GM23338 (cell line): Measurements from ENCODE around the gene PARP9. TPM values are rescaled to one million over a fixed set of nuclear protein-coding genes. Genes with fewer than 3 reads are reported as not detected.

Experiments used
- ATAC-seq: fragments of 200-7000 bp; cut with Tn5 transposase; 3 replicates; pipeline ENCODE4 v1.9.1; 2020
- DNase-seq: peaks from one replicate; pipeline ENCODE4 v3.0.0-alpha.2; 2015; ENCODE audit warnings: low spot score
- H2AFZ ChIP-seq: fragments of 200-600 bp; sonication (generic); 2 replicates; pipeline ENCODE4 v1.8.0; 2016; ENCODE audit warnings: antibody characterized with exemption, mild to moderate bottlenecking, moderate library complexity
- H3F3A ChIP-seq: fragments of 200-600 bp; sonication (generic); replicated peaks from 2 replicates; pipeline ENCODE4 v1.8.0; 2017; ENCODE audit warnings: antibody characterized with exemption, mixed run types, low read depth
- H3K27ac ChIP-seq: fragments of 200-600 bp; sonication (generic); 2 replicates; pipeline ENCODE4 v1.6.1; 2016; ENCODE audit warnings: low read depth
- H3K27me3 ChIP-seq: fragments of 200-600 bp; sonication (generic); 2 replicates; pipeline ENCODE4 v1.8.0; 2016; ENCODE audit warnings: mild to moderate bottlenecking, mixed run types, moderate library complexity; ENCODE audit not compliant: insufficient read depth
- H3K36me3 ChIP-seq: fragments of 200-600 bp; sonication (generic); 2 replicates; pipeline ENCODE4 v1.8.0; 2016; ENCODE audit warnings: mild to moderate bottlenecking; ENCODE audit not compliant: insufficient read depth
- H3K4me1 ChIP-seq: fragments of 200-600 bp; sonication (generic); 2 replicates; pipeline ENCODE4 v1.8.0; 2016; ENCODE audit warnings: mild to moderate bottlenecking, moderate library complexity; ENCODE audit not compliant: insufficient read depth
- H3K4me2 ChIP-seq: fragments of 200-600 bp; sonication (generic); 2 replicates; pipeline ENCODE4 v1.7.1; 2017; ENCODE audit warnings: mixed run types
- H3K4me3 ChIP-seq: fragments of 200-600 bp; sonication (generic); 2 replicates; pipeline ENCODE4 v1.6.1; 2016; ENCODE audit warnings: mixed run types
- H3K79me2 ChIP-seq: fragments of 200-600 bp; sonication (generic); replicated peaks from 2 replicates; pipeline ENCODE4 v1.8.0; 2017; ENCODE audit warnings: mild to moderate bottlenecking; ENCODE audit not compliant: insufficient read depth
- H3K9me2 ChIP-seq: fragments of 200-600 bp; sonication (generic); 2 replicates; pipeline ENCODE4 v1.8.0; 2017; ENCODE audit not compliant: insufficient read depth
- H4K20me1 ChIP-seq: fragments of 200-600 bp; sonication (generic); replicated peaks from 2 replicates; pipeline ENCODE4 v1.8.0; 2017; ENCODE audit warnings: mild to moderate bottlenecking; ENCODE audit not compliant: insufficient read depth
- H3K27ac Mint-ChIP-seq: 2 replicates; pipeline ENCODE4 v1.8.0; 2020; ENCODE audit warnings: inconsistent platforms, mild to moderate bottlenecking, moderate library complexity, mixed read lengths
- H3K27me3 Mint-ChIP-seq: 3 replicates; pipeline ENCODE4 v1.8.0; 2022; ENCODE audit warnings: low read depth, mild to moderate bottlenecking, moderate library complexity, mixed read lengths, inconsistent platforms; ENCODE audit not compliant: insufficient read depth, poor library complexity
- H3K36me3 Mint-ChIP-seq: 3 replicates; pipeline ENCODE4 v1.8.0; 2021; ENCODE audit warnings: low read depth, mild to moderate bottlenecking, inconsistent platforms, moderate library complexity, mixed read lengths
- H3K4me1 Mint-ChIP-seq: 3 replicates; pipeline ENCODE4 v1.8.0; 2020; ENCODE audit warnings: mild to moderate bottlenecking, inconsistent platforms, mixed read lengths
- H3K4me3 Mint-ChIP-seq: 3 replicates; pipeline ENCODE4 v1.8.0; 2021; ENCODE audit warnings: moderate library complexity, mild to moderate bottlenecking, inconsistent platforms, mixed read lengths
- H3K9me3 Mint-ChIP-seq: 3 replicates; pipeline ENCODE4 v1.8.0; 2020; ENCODE audit warnings: moderate library complexity, mild to moderate bottlenecking, inconsistent platforms, mixed read lengths
- CREB1 ChIP-seq: fragments of 250-450 bp; sonication (Bioruptor Pico); IDR thresholded peaks from 2 replicates; pipeline ENCODE4 v1.5.0; 2020; ENCODE audit warnings: low read depth, mild to moderate bottlenecking, moderate library complexity
- EZH2 ChIP-seq: fragments of 200-600 bp; sonication (generic); IDR thresholded peaks from one replicate; pipeline ENCODE4 v1.8.0; 2017; ENCODE audit warnings: antibody characterized with exemption, mild to moderate bottlenecking, low read depth; ENCODE audit not compliant: unreplicated experiment
- EZH2phosphoT487 ChIP-seq: fragments of 200-600 bp; sonication (generic); IDR thresholded peaks from one replicate; pipeline ENCODE4 v1.8.1; 2018; ENCODE audit warnings: antibody characterized with exemption; ENCODE audit not compliant: unreplicated experiment
- JUNB ChIP-seq: IDR thresholded peaks from one replicate; pipeline ENCODE4 v1.6.1; 2016; ENCODE audit warnings: antibody characterized with exemption; ENCODE audit not compliant: unreplicated experiment
- NANOG ChIP-seq: IDR thresholded peaks from 2 replicates; pipeline ENCODE4 v1.6.1; 2016; ENCODE audit warnings: antibody characterized with exemption, borderline replicate concordance
- POLR2AphosphoS5 ChIP-seq: IDR thresholded peaks from 2 replicates; pipeline ENCODE4 v1.6.1; 2016; ENCODE audit warnings: antibody characterized with exemption, low read depth
- STAT1 ChIP-seq: IDR thresholded peaks from one replicate; pipeline ENCODE4 v1.6.1; 2016; ENCODE audit warnings: antibody characterized with exemption; ENCODE audit not compliant: unreplicated experiment
- ZNF114 ChIP-seq: fragments of 250-450 bp; sonication (Bioruptor Pico); IDR thresholded peaks from 2 replicates; pipeline ENCODE4 v1.5.0; 2020; ENCODE audit warnings: mild to moderate bottlenecking, moderate library complexity
- polyA plus RNA-seq: library from polyadenylated mRNA; unstranded; fragments of >200 nt; fragmentation: Nextera tagmentation; extraction: Ambion mirVana; gene quantifications from 2 replicates; pipeline ENCODE4 v1.2.1, GENCODE V29; 2016
- total RNA-seq: library from RNA; depleted of rRNA; stranded (reverse); fragments of >200 nt; shearing (Covaris generic); gene quantifications from 2 replicates; pipeline ENCODE4 v1.2.3, GENCODE V29; 2014
- TF ChIP-seq, protein P1 (sequence below), 2 experiments: fragments of 200-600 bp in 1 of 2; sonication (generic) in 1 of 2; conservative IDR thresholded peaks; 2 replicates each; pipeline versions ENCODE4 v1.5.1 to v1.6.1; 2016 to 2017; ENCODE audit warnings: antibody characterized with exemption in 2 of 2, low read depth in 2 of 2, mild to moderate bottlenecking in 2 of 2, moderate library complexity in 1 of 2
- TF ChIP-seq, protein P2 (sequence below): fragments of 250-450 bp; sonication (Bioruptor Pico); IDR thresholded peaks from 2 replicates; pipeline ENCODE4 v1.5.0; 2020; ENCODE audit warnings: mild to moderate bottlenecking, moderate library complexity
- TF ChIP-seq, protein P3 (sequence below): IDR thresholded peaks from 2 replicates; pipeline ENCODE4 v1.6.1; 2016; ENCODE audit warnings: antibody characterized with exemption

The PARP9 gene
- total and polyA plus RNA-seq, 2 experiments from 2014 or later: 1.8 to 2.2 TPM

DNA sequence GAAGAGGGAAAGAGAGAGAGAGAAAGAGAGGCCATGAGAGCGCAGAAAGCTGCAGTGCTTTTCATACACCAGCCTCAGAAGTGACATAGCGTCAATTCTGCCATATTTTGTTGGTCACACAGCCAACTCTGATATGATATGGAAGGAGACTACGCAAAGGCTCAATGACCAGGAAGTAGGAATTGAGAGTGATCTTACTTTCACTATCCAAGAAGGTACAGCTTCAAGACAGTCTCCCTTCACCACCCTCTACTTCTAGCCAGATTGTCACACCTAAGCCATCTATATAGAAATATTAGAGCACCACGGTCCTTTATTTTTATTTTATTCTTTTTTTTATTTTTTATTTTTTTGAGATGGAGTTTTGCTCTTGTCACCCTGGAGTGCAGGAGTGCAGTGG is 34.5 kb upstream of the PARP9 start:
- DNase-seq (no peak), ATAC-seq (no peak)
- no peak overlapping the region for H2AFZ ChIP-seq
- H3K4me3 ChIP-seq: no peak overlapping the region
- H3K27ac Mint-ChIP-seq: no peak overlapping the region
- no peaks in the 10 kb centered on the region for H4K20me1 ChIP-seq
- H3K36me3 Mint-ChIP-seq: no peaks in the 10 kb centered on the region
- no peak for TF ChIP-seq JUNB
- TF ChIP-seq, protein P1, sequence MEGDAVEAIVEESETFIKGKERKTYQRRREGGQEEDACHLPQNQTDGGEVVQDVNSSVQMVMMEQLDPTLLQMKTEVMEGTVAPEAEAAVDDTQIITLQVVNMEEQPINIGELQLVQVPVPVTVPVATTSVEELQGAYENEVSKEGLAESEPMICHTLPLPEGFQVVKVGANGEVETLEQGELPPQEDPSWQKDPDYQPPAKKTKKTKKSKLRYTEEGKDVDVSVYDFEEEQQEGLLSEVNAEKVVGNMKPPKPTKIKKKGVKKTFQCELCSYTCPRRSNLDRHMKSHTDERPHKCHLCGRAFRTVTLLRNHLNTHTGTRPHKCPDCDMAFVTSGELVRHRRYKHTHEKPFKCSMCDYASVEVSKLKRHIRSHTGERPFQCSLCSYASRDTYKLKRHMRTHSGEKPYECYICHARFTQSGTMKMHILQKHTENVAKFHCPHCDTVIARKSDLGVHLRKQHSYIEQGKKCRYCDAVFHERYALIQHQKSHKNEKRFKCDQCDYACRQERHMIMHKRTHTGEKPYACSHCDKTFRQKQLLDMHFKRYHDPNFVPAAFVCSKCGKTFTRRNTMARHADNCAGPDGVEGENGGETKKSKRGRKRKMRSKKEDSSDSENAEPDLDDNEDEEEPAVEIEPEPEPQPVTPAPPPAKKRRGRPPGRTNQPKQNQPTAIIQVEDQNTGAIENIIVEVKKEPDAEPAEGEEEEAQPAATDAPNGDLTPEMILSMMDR (conservative IDR thresholded peaks at IDR 0.05; ENCODE audit: low read depth in 2 of 2): no peak
- no peak for TF ChIP-seq POLR2AphosphoS5
- TF ChIP-seq, protein P2, sequence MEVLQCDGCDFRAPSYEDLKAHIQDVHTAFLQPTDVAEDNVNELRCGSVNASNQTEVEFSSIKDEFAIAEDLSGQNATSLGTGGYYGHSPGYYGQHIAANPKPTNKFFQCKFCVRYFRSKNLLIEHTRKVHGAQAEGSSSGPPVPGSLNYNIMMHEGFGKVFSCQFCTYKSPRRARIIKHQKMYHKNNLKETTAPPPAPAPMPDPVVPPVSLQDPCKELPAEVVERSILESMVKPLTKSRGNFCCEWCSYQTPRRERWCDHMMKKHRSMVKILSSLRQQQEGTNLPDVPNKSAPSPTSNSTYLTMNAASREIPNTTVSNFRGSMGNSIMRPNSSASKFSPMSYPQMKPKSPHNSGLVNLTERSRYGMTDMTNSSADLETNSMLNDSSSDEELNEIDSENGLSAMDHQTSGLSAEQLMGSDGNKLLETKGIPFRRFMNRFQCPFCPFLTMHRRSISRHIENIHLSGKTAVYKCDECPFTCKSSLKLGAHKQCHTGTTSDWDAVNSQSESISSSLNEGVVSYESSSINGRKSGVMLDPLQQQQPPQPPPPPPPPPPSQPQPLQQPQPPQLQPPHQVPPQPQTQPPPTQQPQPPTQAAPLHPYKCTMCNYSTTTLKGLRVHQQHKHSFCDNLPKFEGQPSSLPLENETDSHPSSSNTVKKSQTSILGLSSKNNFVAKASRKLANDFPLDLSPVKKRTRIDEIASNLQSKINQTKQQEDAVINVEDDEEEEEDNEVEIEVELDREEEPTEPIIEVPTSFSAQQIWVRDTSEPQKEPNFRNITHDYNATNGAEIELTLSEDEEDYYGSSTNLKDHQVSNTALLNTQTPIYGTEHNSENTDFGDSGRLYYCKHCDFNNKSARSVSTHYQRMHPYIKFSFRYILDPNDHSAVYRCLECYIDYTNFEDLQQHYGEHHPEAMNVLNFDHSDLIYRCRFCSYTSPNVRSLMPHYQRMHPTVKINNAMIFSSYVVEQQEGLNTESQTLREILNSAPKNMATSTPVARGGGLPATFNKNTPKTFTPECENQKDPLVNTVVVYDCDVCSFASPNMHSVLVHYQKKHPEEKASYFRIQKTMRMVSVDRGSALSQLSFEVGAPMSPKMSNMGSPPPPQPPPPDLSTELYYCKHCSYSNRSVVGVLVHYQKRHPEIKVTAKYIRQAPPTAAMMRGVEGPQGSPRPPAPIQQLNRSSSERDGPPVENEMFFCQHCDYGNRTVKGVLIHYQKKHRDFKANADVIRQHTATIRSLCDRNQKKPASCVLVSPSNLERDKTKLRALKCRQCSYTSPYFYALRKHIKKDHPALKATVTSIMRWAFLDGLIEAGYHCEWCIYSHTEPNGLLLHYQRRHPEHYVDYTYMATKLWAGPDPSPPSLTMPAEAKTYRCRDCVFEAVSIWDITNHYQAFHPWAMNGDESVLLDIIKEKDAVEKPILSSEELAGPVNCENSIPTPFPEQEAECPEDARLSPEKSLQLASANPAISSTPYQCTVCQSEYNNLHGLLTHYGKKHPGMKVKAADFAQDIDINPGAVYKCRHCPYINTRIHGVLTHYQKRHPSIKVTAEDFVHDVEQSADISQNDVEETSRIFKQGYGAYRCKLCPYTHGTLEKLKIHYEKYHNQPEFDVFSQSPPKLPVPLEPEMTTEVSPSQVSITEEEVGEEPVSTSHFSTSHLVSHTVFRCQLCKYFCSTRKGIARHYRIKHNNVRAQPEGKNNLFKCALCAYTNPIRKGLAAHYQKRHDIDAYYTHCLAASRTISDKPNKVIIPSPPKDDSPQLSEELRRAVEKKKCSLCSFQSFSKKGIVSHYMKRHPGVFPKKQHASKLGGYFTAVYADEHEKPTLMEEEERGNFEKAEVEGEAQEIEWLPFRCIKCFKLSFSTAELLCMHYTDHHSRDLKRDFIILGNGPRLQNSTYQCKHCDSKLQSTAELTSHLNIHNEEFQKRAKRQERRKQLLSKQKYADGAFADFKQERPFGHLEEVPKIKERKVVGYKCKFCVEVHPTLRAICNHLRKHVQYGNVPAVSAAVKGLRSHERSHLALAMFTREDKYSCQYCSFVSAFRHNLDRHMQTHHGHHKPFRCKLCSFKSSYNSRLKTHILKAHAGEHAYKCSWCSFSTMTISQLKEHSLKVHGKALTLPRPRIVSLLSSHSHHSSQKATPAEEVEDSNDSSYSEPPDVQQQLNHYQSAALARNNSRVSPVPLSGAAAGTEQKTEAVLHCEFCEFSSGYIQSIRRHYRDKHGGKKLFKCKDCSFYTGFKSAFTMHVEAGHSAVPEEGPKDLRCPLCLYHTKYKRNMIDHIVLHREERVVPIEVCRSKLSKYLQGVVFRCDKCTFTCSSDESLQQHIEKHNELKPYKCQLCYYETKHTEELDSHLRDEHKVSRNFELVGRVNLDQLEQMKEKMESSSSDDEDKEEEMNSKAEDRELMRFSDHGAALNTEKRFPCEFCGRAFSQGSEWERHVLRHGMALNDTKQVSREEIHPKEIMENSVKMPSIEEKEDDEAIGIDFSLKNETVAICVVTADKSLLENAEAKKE (CRISPR knock-in tag): no peak
- TF ChIP-seq EZH2phosphoT487: no peak
- TF ChIP-seq CREB1 (CRISPR knock-in tag): no peak
- TF ChIP-seq, protein P3, sequence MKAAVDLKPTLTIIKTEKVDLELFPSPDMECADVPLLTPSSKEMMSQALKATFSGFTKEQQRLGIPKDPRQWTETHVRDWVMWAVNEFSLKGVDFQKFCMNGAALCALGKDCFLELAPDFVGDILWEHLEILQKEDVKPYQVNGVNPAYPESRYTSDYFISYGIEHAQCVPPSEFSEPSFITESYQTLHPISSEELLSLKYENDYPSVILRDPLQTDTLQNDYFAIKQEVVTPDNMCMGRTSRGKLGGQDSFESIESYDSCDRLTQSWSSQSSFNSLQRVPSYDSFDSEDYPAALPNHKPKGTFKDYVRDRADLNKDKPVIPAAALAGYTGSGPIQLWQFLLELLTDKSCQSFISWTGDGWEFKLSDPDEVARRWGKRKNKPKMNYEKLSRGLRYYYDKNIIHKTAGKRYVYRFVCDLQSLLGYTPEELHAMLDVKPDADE: no peak
- no peak for TF ChIP-seq ZNF114 (CRISPR knock-in tag)
- TF ChIP-seq STAT1: no peak
- TF ChIP-seq NANOG: no peak
- TF ChIP-seq EZH2: no peak
- 0 out of 2 replicates have a peak, but pooled peaks cover 7% of the 10 kb centered on the region for H3K9me2 ChIP-seq
- no peaks in the 10 kb centered on the region; the same call in 1 of the 2 replicates for H3K4me1 ChIP-seq
- peaks cover 5% of the 10 kb centered on the region; the same call in 2 of the 3 replicates for H3K4me1 Mint-ChIP-seq
- no peak overlapping the region for H3K4me3 Mint-ChIP-seq
- no peak overlapping the region for H3K4me2 ChIP-seq
- H3K27me3 ChIP-seq: no peaks in the 10 kb centered on the region
- H3K27ac ChIP-seq: no peak overlapping the region
- no peaks in the 10 kb centered on the region for H3K79me2 ChIP-seq
- no peaks in the 10 kb centered on the region for H3F3A ChIP-seq
- H3K36me3 ChIP-seq: no peaks in the 10 kb centered on the region
- H3K27me3 Mint-ChIP-seq: no peaks in the 10 kb centered on the region
- no peaks in the 10 kb centered on the region for H3K9me3 Mint-ChIP-seq
